ENCODE data around the gene LOXL1. TPM values are rescaled to one million over a fixed set of nuclear protein-coding genes. Genes with fewer than 3 reads are reported as not detected.

The LOXL1 gene
- polyA plus RNA-seq, 1 donor from 2014 or later = 2.1 TPM

GRCh38 chr15:73897441-73898261 is 28.6 kb upstream of the LOXL1 start:
- no peaks in the 10 kb centered on the region for H4K20me1 ChIP-seq (ENCODE audit: insufficient read depth)
- H3K9me3 ChIP-seq (ENCODE audit: low read length) = no peaks in the 10 kb centered on the region
- H3K27me3 ChIP-seq (ENCODE audit: insufficient read depth, low read depth, low read length) = no peaks in the 10 kb centered on the region
- H3K36me3 ChIP-seq (ENCODE audit: insufficient read depth, low read length) = no peaks in the 10 kb centered on the region
- H3K9ac ChIP-seq (ENCODE audit: low read length) = no peak overlapping the region
- no peaks in the 10 kb centered on the region for H3K9me2 ChIP-seq (ENCODE audit: insufficient read depth, low read length)
- no peak overlapping the region for H2AFZ ChIP-seq (ENCODE audit: low read depth, low read length)
- H3K79me2 ChIP-seq (replicated peaks; ENCODE audit: insufficient read depth, low read length) = no peaks in the 10 kb centered on the region
- TF ChIP-seq MXI1 (conservative IDR thresholded peaks at IDR 0.05; ENCODE audit: poor library complexity, severe bottlenecking) (no peak), CTCF (IDR thresholded peaks at IDR 0.05; ENCODE audit: poor library complexity, severe bottlenecking) (peak; percentile 52)
- H3K4me3 ChIP-seq (ENCODE audit: low read length) = no peak overlapping the region
- no peak overlapping the region for H3K4me2 ChIP-seq (ENCODE audit: low read length)
- no peak overlapping the region for H3K27ac ChIP-seq (ENCODE audit: low read length)
- no peaks in the 10 kb centered on the region for H3F3A ChIP-seq (ENCODE audit: insufficient read depth, low read length, poor library complexity, severe bottlenecking)

- H2AFZ ChIP-seq (ENCODE audit: low read depth, low read length) = no peak overlapping the region
- H3K79me2 ChIP-seq (replicated peaks; ENCODE audit: insufficient read depth, low read length) = no peaks in the 10 kb centered on the region
- H3K4me3 ChIP-seq (ENCODE audit: low read length) = no peak overlapping the region
- H3K9me2 ChIP-seq (ENCODE audit: insufficient read depth, low read length) = no peaks in the 10 kb centered on the region
- H3K36me3 ChIP-seq (ENCODE audit: insufficient read depth, low read length) = no peaks in the 10 kb centered on the region
- H3K4me2 ChIP-seq (ENCODE audit: low read length) = no peak overlapping the region
- no peaks in the 10 kb centered on the region for H4K20me1 ChIP-seq (ENCODE audit: insufficient read depth)
- no peaks in the 10 kb centered on the region for H3K27me3 ChIP-seq (ENCODE audit: insufficient read depth, low read depth, low read length)
- no peaks in the 10 kb centered on the region for H3F3A ChIP-seq (ENCODE audit: insufficient read depth, low read length, poor library complexity, severe bottlenecking)
- TF ChIP-seq TAF1 (IDR thresholded peaks at IDR 0.05; ENCODE audit: low read depth) (no peak), POLR2AphosphoS5 (IDR thresholded peaks at IDR 0.05) (no peak), EZH2 (IDR thresholded peaks at IDR 0.05; ENCODE audit: borderline replicate concordance, insufficient read depth, low read length, poor library complexity, severe bottlenecking) (no peak), MXI1 (conservative IDR thresholded peaks at IDR 0.05; ENCODE audit: poor library complexity, severe bottlenecking) (no peak), SMC3 (conservative IDR thresholded peaks at IDR 0.05; ENCODE audit: poor library complexity) (no peak), CTCF (IDR thresholded peaks at IDR 0.05; ENCODE audit: poor library complexity, severe bottlenecking) (no peak), REST (IDR thresholded peaks at IDR 0.05; ENCODE audit: borderline replicate concordance) (no peak), RAD21 (conservative IDR thresholded peaks at IDR 0.05) (no peak), EP300 (conservative IDR thresholded peaks at IDR 0.05; ENCODE audit: poor library complexity, severe bottlenecking) (no peak)
- H3K9me3 ChIP-seq (ENCODE audit: low read length) = no peaks in the 10 kb centered on the region
- H3K9ac ChIP-seq (ENCODE audit: low read length) = no peak overlapping the region
- H3K27ac ChIP-seq (ENCODE audit: low read length) = no peak overlapping the region
Measured at GRCh38 chr15:73899197-73900094, 26.8 kb upstream of the LOXL1 start.
